Measurements from ENCODE around the gene YOD1. TPM values are rescaled to one million over a fixed set of nuclear protein-coding genes. Genes with fewer than 3 reads are reported as not detected.

Gene YOD1
- total and polyA plus RNA-seq, 2 of the 13 experiments (the other 11 are each of a cell fraction or from before 2014, with no cell fraction given), result 3.4 to 9.1 TPM

DNA sequence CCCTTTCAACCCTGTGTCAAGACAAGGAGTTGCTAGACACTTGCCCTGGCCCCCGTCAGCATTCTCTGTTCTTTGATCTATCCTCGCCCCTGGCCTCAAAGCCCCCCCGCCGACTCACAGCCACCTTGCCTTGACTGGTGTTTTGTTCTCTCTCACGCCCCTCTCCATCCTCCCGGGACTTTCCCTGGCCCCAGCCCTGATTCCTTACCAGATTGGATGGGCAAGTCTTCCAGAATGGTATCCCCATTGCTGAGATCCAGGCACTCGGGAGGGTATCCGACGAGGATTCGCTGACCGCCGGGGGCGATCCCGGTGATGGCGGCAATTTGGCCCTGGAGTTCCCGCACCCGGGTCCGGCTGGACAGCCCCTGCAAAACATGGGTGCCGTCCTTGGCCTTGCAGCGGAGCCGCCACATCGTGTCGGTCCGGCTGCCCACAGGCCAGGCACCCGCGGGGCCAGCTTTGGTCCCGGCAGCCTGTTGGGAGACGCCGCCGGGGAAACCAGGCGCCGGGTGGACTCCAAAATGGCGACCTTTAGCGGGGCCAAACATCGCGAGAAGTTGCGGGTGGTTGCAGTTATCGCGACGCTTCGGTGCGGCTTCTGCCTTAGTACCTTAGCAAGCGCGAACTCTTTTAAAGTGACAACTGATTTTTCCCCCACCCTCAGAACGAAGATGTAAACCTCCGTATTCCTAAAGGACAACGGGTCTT, 373 bp downstream of the YOD1 start (continued):
- TF ChIP-seq SNAI1 (CRISPR knock-in tag; IDR thresholded peaks at IDR 0.05; ENCODE audit: borderline replicate concordance), result no peak
- no peak for TF ChIP-seq ZKSCAN1 (IDR thresholded peaks at IDR 0.05; ENCODE audit: low read length)
- TF ChIP-seq TP53 (CRISPR knock-in tag; conservative IDR thresholded peaks at IDR 0.05), result 0 out of 2 replicates have a peak, but pooled peaks have one; percentile 15
- TF ChIP-seq ZNF780A (CRISPR knock-in tag; IDR thresholded peaks at IDR 0.05), result no peak
- TF ChIP-seq ATRX (CRISPR knock-in tag; IDR thresholded peaks at IDR 0.05; ENCODE audit: borderline replicate concordance), result no peak
- TF ChIP-seq, protein P1, sequence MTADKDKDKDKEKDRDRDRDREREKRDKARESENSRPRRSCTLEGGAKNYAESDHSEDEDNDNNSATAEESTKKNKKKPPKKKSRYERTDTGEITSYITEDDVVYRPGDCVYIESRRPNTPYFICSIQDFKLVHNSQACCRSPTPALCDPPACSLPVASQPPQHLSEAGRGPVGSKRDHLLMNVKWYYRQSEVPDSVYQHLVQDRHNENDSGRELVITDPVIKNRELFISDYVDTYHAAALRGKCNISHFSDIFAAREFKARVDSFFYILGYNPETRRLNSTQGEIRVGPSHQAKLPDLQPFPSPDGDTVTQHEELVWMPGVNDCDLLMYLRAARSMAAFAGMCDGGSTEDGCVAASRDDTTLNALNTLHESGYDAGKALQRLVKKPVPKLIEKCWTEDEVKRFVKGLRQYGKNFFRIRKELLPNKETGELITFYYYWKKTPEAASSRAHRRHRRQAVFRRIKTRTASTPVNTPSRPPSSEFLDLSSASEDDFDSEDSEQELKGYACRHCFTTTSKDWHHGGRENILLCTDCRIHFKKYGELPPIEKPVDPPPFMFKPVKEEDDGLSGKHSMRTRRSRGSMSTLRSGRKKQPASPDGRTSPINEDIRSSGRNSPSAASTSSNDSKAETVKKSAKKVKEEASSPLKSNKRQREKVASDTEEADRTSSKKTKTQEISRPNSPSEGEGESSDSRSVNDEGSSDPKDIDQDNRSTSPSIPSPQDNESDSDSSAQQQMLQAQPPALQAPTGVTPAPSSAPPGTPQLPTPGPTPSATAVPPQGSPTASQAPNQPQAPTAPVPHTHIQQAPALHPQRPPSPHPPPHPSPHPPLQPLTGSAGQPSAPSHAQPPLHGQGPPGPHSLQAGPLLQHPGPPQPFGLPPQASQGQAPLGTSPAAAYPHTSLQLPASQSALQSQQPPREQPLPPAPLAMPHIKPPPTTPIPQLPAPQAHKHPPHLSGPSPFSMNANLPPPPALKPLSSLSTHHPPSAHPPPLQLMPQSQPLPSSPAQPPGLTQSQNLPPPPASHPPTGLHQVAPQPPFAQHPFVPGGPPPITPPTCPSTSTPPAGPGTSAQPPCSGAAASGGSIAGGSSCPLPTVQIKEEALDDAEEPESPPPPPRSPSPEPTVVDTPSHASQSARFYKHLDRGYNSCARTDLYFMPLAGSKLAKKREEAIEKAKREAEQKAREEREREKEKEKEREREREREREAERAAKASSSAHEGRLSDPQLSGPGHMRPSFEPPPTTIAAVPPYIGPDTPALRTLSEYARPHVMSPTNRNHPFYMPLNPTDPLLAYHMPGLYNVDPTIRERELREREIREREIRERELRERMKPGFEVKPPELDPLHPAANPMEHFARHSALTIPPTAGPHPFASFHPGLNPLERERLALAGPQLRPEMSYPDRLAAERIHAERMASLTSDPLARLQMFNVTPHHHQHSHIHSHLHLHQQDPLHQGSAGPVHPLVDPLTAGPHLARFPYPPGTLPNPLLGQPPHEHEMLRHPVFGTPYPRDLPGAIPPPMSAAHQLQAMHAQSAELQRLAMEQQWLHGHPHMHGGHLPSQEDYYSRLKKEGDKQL (CRISPR knock-in tag; IDR thresholded peaks at IDR 0.05; ENCODE audit: low read depth), result no peak
- TF ChIP-seq BORCS8-MEF2B (CRISPR knock-in tag; IDR thresholded peaks at IDR 0.05), result peak; percentile 76; the same call in 1 of the 2 replicates
- TF ChIP-seq MEF2D (CRISPR knock-in tag; IDR thresholded peaks at IDR 0.05), result no peak
- TF ChIP-seq MZF1 (CRISPR knock-in tag; IDR thresholded peaks at IDR 0.05; ENCODE audit: borderline replicate concordance), result no peak
- no peak for TF ChIP-seq ZNF121 (CRISPR knock-in tag; IDR thresholded peaks at IDR 0.05)
- TF ChIP-seq, protein P2, sequence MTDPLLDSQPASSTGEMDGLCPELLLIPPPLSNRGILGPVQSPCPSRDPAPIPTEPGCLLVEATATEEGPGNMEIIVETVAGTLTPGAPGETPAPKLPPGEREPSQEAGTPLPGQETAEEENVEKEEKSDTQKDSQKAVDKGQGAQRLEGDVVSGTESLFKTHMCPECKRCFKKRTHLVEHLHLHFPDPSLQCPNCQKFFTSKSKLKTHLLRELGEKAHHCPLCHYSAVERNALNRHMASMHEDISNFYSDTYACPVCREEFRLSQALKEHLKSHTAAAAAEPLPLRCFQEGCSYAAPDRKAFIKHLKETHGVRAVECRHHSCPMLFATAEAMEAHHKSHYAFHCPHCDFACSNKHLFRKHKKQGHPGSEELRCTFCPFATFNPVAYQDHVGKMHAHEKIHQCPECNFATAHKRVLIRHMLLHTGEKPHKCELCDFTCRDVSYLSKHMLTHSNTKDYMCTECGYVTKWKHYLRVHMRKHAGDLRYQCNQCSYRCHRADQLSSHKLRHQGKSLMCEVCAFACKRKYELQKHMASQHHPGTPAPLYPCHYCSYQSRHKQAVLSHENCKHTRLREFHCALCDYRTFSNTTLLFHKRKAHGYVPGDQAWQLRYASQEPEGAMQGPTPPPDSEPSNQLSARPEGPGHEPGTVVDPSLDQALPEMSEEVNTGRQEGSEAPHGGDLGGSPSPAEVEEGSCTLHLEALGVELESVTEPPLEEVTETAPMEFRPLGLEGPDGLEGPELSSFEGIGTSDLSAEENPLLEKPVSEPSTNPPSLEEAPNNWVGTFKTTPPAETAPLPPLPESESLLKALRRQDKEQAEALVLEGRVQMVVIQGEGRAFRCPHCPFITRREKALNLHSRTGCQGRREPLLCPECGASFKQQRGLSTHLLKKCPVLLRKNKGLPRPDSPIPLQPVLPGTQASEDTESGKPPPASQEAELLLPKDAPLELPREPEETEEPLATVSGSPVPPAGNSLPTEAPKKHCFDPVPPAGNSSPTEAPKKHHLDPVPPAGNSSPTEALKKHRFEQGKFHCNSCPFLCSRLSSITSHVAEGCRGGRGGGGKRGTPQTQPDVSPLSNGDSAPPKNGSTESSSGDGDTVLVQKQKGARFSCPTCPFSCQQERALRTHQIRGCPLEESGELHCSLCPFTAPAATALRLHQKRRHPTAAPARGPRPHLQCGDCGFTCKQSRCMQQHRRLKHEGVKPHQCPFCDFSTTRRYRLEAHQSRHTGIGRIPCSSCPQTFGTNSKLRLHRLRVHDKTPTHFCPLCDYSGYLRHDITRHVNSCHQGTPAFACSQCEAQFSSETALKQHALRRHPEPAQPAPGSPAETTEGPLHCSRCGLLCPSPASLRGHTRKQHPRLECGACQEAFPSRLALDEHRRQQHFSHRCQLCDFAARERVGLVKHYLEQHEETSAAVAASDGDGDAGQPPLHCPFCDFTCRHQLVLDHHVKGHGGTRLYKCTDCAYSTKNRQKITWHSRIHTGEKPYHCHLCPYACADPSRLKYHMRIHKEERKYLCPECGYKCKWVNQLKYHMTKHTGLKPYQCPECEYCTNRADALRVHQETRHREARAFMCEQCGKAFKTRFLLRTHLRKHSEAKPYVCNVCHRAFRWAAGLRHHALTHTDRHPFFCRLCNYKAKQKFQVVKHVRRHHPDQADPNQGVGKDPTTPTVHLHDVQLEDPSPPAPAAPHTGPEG (CRISPR knock-in tag; IDR thresholded peaks at IDR 0.05), result no peak
- TF ChIP-seq SOX5 (CRISPR knock-in tag; IDR thresholded peaks at IDR 0.05; ENCODE audit: borderline replicate concordance), result peak; percentile 38; the same call in 1 of the 2 replicates
- TF ChIP-seq HNF4G (IDR thresholded peaks at IDR 0.05; ENCODE audit: borderline replicate concordance, low read depth, low read length), result no peak
- no peak for TF ChIP-seq HNF4G (CRISPR knock-in tag; IDR thresholded peaks at IDR 0.05; ENCODE audit: borderline replicate concordance, low read depth)
- TF ChIP-seq, protein P3, sequence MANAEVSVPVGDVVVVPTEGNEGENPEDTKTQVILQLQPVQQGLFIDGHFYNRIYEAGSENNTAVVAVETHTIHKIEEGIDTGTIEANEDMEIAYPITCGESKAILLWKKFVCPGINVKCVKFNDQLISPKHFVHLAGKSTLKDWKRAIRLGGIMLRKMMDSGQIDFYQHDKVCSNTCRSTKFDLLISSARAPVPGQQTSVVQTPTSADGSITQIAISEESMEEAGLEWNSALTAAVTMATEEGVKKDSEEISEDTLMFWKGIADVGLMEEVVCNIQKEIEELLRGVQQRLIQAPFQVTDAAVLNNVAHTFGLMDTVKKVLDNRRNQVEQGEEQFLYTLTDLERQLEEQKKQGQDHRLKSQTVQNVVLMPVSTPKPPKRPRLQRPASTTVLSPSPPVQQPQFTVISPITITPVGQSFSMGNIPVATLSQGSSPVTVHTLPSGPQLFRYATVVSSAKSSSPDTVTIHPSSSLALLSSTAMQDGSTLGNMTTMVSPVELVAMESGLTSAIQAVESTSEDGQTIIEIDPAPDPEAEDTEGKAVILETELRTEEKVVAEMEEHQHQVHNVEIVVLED (CRISPR knock-in tag; IDR thresholded peaks at IDR 0.05; ENCODE audit: borderline replicate concordance), result peak; percentile 59; the same call in 1 of the 2 replicates
- no peak for TF ChIP-seq GTF2F1 (IDR thresholded peaks at IDR 0.05; ENCODE audit: low read length)
